ENCODE data around the gene DENND5B.
"Not testable (repeated sequence)": the region's sequence is repeated elsewhere in the genome, so short reads cannot be mapped to it uniquely, and the experiment has no call there.

DENND5B gene

DNA sequence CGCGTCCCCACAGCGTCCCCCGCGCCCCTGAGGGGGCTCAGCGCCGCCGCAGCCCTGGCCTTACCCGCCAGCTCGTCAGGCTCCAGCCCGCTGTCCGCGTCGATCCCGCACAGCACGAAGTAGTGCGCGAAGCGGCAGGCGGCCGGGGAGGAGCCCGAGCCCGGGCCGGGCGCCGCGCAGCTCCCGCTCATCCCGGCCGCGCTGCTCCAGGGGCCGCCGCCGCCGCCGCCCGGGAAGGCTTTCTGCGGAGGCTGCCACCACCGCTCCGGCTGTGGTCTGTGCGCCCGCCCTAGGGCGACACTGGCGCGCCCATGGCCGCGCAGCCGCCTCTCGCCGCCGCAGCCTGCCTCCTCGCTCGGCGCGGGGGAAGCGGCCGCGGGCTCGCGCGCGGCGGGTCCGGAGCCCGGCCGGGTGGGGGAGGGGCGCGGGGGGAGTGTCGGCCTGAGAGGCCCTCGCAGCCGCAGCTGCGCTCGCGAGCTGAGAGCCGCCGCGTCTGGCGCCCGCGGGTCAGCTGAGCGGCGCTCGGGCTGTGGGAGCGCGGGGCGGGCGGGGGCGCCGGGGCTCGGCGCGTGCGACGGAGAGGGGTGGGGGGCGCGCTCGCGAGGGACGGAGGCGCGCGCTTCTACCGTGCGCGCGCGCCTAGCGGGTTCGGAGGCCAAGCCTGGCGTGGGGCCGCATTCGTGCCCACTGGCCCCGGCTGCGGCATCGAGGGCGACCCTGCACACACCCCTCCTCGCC lies at the start of gene DENND5B:
Gene DENND5B, minus strand, starts transcription at position 495 of the 738 bp plus-strand sequence. Its CDS starts 304 bp downstream, at position 191.
- DNase-seq (ENCODE audit: low read depth): no peak

DNA sequence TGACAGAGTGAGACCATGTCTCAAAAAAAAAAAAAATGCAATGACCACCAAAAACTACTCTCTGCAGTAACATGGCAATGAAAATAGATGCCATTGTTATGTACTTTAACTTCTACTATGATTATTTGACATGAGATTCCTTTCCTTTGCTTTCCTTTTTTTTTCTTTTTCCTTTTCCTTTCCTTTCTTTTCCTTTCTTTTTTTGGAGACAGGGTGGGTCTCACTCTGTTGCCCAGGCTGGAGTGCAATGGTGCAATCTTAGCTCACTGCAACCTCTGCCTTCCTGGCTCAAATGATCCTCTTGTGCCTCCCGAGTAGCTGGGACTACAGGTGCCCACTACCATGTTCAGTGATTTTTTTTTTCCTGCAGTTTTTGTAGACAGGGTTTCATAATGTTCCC lies 43.7 kb upstream of the DENND5B start:
- no peak for DNase-seq (ENCODE audit: low read depth)

DNA sequence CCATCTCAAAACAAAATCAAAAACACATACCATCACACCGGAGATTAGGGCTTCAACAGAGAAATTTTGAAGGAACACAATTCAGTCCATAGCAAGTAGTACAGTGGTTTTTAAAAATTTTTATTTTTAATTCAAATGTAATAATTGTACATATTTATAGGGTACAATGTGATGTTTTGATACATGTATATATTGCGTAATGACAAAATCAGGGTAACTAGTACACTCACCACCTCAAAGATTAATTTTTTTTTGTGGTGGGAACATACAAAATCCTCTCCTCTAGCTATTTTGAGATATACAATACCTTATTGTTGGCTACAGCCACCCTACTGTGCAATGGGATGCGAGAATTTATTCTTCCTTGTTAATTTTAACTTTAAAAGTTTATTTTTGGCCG lies 42.5 kb upstream of the DENND5B start:
- no peak for DNase-seq (ENCODE audit: low read depth)

DNA sequence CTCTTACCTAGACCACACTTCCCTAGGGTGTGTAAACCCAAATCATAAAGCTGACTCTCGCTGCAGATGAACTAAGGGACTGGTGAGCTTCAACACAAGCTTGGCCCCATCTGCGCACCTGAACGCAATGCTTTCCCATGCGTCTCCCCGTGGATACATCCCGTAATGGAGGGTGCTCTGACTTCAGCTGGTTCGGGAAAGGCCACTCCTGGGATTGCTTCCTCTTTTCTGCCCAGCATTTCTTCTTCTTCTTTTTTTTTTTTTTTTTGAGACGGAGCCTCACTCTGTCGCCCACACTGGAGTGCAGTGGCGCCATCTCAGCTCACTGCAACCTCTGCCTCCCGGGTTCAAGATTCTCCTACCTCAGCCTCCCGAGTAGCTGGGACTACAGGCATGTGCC lies 40.9 kb upstream of the DENND5B start:
- no peak for DNase-seq (ENCODE audit: low read depth)

DNA sequence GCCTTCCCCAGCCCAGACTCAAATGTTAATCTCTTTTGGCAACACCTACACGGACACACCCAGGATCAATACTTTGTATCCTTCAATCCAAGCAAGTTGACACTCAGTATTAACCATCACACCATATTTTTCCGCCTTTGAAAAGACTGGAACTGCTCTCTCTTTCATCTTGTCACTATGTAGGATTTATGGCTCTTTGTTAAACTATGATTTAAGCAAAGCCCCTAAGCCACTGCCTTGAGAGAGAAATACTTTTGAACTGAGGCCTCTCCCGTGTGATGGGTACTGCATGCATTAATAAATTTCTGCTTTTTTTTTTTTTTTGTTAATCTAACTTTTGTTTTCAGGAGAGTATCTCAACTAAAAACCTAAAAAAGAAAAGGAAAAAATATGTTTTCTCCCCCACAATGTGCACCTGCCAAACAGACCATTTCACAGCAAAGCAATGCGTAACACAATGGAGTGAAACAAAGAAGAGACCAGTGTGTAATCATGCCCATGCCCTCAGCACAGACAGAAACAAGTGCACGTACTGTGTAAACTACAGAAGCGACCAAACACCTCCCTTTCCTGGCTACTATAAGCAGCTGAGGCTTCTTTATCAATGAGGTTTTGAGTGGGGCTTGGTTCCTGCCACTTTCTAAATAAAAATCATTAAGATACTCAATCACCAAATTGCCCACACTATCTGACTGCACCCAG lies 40.2 kb upstream of the DENND5B start:
- DNase-seq (ENCODE audit: low read depth): no peak

DNA sequence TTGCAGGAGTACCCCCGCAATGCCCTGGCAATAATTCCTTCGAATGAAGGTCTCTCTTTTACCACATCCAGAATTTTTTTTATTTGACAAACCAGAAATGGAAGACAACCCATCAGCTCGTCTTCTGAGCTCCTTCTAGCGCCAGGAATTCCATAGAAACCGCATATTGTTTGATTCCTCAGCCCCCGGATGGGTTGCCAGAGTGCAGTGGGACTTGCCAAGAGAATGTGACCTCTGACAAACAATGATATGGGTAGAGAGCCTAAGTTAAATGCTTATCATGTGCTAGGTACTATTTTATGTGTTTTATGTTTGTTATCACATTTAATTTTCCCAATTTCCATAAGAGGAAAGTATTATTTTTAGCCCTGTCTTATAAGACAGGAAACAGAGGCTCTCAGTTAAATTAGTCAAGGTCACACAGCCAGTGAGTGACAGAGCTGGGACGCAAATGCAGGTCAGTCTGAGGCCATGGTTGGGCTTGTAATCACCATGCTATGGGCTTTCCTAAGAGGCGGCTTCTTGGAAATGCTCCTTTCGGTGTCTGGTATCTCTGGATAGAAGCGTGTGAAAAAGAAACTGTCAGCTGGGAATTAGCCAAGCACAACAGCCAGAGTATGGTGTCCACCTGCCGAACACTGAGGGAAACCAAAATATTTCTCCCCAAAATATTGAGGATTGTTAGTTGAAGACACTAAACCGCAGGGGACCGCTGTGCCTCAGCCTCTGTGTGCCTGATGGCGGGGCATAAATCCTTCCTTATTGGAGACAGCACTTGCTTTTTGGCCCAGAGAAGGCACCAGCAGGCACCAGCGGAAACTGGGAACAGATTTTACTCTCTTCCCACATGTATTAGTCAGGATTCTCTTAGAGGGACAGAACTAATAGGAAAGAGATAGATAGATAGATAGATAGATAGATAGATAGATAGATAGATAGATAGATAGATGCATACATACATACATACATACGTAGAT lies 39.1 kb upstream of the DENND5B start:
- no peak for DNase-seq (ENCODE audit: low read depth)

DNA sequence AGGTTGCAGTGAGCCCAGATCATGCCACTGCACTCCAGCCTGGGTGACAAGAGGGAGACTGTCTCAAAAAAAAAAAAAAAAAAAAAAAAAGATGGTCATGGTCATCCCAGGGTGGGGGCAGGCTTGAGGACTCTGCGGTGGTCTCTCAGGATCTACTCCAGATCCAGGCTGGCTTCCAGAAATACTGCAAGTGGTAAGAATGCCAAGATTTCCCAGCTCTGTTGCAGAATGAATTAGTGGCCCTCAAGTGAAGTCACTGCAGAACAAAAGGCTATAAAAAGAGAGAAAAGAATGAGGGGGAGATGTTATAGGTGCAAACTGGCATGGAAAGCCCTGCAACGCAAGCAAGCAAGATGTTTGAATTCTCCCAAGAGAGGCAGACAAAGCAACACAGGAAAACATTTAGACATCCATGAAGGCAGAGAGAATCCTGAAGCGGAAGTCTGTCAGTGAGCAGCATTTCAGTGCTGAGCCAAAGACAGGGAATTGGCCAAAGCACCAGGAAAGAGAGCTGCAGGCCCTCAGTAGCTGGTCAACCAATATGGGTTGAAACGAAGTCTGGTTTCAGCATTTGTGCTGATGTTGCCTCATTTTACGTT lies 36.6 kb upstream of the DENND5B start:
- no peak for DNase-seq (ENCODE audit: low read depth)

DNA sequence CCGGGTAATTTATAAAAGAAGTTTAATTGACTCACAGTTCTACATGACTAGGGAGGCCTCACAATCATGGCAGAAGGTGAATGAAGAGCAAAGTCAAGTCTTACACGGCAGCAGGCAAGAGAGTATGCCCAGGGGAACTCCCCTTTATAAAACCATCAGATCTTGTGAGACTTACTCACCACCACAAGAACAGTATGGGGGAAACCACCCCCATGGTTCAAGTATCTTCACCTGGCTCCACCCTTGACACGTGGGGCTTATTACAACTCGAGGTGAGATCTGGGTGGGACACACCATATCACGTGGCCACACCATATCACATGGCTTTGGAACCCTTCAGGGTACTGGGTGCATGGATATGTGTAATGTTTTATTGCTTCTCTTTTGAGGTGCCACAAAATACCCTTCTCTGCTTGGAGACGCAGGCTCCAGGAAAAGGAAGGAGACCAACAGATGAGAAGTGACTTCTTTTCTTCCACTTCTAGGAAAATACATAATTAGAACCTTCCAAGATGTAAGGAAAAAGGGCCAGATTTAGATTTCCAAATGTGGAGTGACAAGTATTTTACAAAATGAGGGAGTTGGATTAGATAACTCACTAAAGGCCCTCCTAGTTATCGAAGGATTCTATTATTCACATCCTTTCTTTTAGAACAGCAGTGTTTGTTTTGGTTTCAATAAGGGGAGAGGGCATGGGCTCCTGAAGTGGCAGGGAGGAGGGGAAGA lies 35.5 kb upstream of the DENND5B start:
- DNase-seq (ENCODE audit: low read depth): no peak

DNA sequence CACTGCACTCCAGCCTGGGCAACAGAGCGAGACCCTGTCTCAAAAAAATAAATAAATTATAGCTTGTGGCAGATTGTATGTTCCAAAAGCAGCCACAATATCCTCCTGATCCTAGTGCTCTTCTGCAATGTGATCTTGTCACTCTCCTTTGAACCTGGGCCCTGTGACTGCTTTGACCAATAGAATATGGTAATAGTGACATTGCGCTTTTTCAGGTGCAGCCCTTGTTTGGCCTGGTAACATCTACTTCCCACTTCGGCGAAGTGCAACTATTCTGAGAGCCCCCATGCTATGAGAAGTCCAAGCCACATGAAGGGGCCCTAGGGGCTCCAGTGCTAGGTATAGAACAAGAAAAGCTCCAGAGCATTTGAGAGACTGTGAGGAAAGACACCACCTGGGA lies 31.1 kb upstream of the DENND5B start:
- no peak for DNase-seq (ENCODE audit: low read depth)

DNA sequence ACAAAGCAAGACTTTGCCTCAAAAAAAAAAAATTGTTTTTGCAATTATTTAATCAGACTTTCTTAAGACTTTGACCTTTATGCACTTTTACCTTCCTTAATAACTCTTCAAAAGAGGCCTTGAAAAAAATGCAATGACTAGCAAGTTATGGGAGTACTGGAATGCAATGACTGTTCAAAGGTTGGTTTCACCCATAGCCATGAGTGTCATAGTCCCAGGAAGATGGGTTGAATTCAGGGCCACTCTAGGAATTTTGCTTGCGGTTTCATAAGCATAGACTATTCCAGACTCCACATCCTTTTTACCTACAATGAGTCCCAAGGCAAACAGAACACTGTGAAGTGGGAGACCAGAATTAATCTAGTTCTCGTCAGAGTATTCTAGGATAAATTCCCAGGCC lies 29.4 kb upstream of the DENND5B start:
- no peak for DNase-seq (ENCODE audit: low read depth)

DNA sequence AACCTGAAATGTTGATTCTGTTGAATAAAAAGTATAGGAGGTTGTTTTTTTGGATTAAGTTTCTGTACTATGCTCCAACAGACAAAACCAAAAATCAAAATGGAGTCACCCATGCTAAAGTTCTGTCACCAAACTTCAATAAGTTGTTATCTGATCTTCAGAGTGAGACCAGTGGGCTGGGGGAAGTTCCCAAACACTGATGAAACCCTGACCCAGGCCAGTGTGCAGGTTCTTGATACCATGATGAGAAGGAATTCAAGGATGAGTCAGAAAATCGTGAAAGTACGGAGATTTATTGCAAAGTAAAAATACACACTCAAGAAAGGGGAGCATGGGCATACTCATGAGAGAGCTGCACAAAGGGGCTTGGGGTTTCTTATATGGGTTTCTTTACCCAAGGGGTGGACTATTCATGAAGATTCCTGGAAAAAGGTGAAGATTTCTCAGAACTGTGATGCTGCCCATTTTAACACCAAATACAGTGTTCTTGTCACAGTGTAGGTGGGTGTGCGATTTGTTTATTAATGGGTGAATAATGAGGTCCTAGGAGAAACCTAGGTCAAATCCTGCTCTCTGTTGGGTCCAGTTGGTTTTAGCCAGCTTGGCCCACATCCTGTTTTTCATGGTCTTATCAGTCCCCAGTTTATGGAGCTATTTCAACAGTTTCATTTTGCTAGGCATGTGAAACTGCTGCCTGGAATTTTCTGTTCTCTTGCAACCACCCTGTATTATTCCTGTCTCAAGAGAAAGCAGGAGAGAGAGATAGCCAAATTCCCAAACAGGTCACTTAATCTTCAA lies 27.5 kb upstream of the DENND5B start:
- DNase-seq (ENCODE audit: low read depth): no peak

DNA sequence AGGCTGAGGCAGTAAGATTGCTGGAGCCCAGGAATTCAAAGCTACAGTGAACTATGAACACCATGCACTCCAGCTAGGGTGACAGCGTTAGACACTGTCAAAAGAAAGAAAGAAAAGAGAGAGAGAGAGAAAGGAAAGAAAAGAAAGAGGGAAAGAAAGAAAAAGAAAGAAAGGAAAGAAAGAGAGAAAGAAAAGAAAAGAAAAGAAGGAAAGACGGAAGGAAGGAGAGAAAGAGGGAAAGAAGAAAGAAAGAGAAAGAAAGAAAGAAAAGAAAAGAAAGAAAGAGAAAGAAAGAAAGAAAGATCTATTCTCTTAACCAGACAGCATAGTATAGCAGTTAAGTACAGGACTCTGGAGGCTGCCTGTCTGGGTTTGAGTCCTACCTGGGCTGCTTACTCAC lies 21.9 kb upstream of the DENND5B start:
- no peak for DNase-seq (ENCODE audit: low read depth)

DNA sequence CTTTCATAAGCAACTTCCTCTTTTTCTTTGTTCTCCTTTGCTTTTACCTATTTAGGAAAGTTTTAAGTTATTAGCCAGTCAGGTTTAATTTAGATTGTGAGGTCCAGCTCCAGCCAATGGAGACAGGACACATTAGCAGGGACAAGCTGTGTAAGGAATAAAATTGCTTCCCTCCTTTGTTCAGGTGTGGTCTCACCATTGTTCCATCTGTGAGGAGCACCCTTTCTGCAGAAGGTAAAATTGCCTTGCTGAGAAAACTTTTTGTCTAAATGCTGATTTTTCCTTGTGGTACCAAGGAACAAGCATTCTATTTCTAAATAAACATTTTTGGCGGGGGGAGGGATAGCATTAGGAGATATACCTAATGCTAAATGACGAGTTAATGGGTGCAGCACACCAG lies 17.4 kb upstream of the DENND5B start:
- not testable (repeated sequence) for DNase-seq (ENCODE audit: low read depth)

DNA sequence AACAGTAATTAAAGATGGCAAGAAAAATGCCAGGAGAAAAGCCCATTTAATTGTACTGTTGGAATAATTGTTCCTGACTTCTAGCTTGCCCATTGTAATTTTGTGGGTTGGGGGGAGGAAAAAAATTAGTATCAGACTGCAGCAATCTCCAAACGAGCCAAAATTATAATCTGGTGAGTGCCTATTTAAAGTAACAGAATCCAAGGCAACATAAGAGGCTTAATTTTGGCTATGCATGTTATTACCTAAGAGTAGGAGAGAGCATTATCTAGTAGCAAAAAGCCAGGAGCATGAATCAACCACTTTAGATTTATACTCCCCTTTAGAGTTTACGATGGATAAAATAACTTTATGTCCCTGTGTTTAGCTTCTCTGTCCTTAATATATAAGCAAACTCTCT lies 14.6 kb upstream of the DENND5B start:
- DNase-seq (ENCODE audit: low read depth): no peak

DNA sequence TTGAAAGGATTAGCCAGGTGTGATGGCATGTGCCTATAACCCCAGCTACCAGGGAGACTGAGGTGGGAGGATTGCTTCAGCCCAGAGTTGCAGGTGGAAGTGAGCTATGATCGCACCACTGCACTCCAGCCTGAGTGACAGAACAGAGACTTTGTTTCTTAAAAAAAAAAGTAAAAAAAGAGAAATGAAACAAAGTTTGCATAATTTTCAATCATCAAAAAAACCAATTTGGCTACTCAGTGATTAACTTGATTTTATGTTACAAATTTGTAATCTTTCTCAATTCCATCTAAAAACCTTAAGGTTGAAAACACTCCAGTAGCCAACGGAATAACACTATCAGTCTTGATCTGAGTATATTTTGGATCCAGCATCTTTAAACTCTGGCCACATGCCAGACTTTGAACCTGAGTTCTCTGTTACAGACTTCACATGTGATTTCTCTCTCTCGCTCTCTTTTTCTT lies 12.6 kb upstream of the DENND5B start:
- DNase-seq (ENCODE audit: low read depth): no peak

DNA sequence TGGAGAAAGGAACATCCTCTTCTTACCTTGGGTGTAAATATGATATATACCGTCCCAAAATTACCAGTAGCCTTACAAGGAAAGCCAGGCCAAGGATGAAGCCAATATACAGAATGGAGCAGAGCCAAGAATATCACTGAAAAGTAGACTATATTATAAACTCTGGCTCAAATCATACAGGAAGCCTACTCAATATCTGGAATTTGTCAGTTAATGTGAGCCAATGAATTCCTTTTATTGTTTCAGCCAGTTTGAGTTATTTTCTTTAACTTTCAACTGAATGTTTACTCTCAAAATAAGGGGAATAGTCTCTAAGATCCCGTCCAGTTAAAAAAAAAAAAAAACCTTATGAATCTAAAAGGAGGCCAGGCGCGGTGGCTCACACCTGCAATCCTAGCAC lies 9.8 kb upstream of the DENND5B start:
- no peak for DNase-seq (ENCODE audit: low read depth)

DNA sequence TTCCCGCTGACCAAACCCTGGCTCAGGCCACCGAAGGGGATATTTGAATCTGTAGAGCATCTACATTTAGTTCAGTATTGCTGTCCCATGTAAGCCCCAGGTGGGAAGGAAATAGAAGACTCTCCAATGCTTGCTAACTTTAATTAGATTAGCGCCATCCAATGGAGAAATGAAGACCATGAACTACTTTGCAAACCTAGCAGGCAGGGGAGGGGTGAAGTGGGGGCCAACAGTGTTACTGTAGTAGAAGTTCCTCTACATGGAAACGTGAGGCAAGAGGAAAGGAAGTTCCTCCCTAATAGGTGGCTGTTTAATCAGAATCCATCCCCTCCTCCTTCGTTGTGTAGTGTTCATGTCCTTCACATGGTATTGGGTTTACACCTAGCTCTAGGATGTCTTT lies 9.3 kb upstream of the DENND5B start:
- DNase-seq (ENCODE audit: low read depth): no peak

DNA sequence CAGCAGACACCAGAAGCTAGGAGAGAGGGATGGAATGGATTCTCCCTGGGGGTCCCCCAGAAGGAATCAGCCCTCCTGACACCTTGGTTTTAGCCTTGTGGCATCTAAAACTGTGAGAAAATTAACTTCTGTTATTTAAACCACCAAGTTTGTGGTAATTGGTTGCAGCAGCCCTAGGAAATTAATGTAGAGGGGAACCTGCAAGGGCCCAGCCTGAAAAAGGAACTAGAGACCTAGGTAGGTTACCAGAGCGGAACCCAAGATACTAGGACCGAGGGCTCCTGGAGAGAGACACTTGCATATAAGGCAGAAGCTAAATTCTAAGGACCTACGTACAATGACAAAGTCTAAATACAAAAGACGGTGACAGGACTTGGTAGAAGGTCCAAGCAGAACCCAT lies 8.1 kb upstream of the DENND5B start:
- no peak for DNase-seq (ENCODE audit: low read depth)

DNA sequence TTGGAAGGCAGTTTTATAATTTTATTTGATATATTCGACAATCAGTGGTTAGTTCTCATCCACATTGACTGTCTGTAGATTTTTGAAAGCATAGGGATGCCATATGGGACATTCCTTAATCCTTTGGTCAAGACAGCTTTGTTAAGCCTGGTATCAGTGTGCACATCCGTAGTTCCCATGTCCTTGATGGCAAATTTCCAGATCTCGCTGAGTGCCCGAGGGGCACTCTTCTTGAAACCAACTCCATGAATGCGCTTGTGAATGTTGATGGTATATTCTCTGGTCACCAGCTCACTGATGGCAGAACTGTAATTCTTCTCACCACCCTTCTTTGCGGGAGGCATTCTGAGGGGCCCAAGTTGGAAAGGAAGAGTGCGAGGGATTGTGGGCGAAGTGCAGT lies 6.1 kb upstream of the DENND5B start:
- DNase-seq (ENCODE audit: low read depth): no peak

DNA sequence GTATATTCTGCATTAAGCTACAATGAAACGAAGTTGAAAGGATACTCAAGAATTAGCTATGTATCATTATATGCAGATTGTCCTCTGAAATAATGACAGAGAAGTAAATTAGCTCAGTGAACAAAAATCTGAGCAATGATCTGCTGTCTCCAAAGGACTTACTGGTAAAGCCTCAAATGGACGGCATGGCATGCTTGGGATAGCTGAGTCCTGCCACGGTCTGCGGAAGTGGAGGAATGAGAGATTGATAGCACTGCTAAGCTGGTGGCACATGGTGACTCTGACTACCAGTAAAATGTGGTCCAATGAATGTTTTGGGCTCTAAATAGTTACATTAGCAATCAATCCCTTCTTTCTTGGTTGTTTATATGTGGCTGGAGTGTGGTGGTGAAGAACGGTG lies 3.7 kb upstream of the DENND5B start:
- DNase-seq (ENCODE audit: low read depth): no peak
